Urinary bladder (tissue), 4 donors: ENCODE measurements around the gene KIF5C. TPM values are rescaled to one million over a fixed set of nuclear protein-coding genes. Genes with fewer than 3 reads are reported as not detected.

ENCODE experiments used
- DNase-seq: peaks from one replicate; pipeline ENCODE4 v3.0.0-alpha.2; 2015; ENCODE audit errors: extremely low spot score
- H3K27ac ChIP-seq: one replicate; pipeline ENCODE4 v1.5.1; 2013; ENCODE audit warnings: low read depth, mild to moderate bottlenecking, moderate library complexity
- H3K36me3 ChIP-seq: one replicate; pipeline ENCODE4 v1.6.1; 2013; ENCODE audit warnings: mild to moderate bottlenecking, moderate library complexity; ENCODE audit not compliant: insufficient read depth
- H3K4me1 ChIP-seq: one replicate; pipeline ENCODE4 v1.6.1; 2013; ENCODE audit warnings: mild to moderate bottlenecking, moderate library complexity; ENCODE audit not compliant: insufficient read depth
- H3K4me3 ChIP-seq: one replicate; pipeline ENCODE4 v1.5.1; 2013; ENCODE audit warnings: low read depth, low read length
- WGBS: extraction: QIAGEN DNeasy Blood & Tissue Kit; methylation state at CpG from one replicate; pipeline ENCODE4 v1.1.7; 2013; 5-methylcytosine and 5-hydroxymethylcytosine counted together
- polyA plus RNA-seq: library from polyadenylated mRNA; stranded (reverse); fragments of 200-250 nt; gene quantifications from one replicate; pipeline ENCODE4 v1.2.3, GENCODE V29; 2013
- total RNA-seq: library from RNA; depleted of rRNA; stranded (reverse); fragments of >200 nt; gene quantifications from one replicate; pipeline ENCODE4 v1.2.3, GENCODE V29; 2014
- donor health status: healthy with polysubstance abuse.
- donor health status: healthy.

The KIF5C gene
- total and polyA plus RNA-seq, 2 donors, result 2.8 to 10.8 TPM

GRCh38 chr2:148943097-148943496 lies 68.1 kb downstream of the KIF5C start:
- Histone ChIP-seq H3K4me1 (no peaks in the 10 kb centered on the region), H3K27ac (no peak overlapping the region), H3K4me3 (no peak overlapping the region), H3K36me3 (no peaks in the 10 kb centered on the region)
- no peak for DNase-seq
- 63% methylated on average over 3 of the region's 3 CpGs for WGBS

- no peaks in the 10 kb centered on the region for H3K4me1 ChIP-seq
- H3K4me3 ChIP-seq, result no peak overlapping the region
- no peak for DNase-seq
- no peaks in the 10 kb centered on the region for H3K36me3 ChIP-seq
- WGBS, result 70% methylated on average over 4 of the region's 4 CpGs
- H3K27ac ChIP-seq, result no peak overlapping the region
Measured at GRCh38 chr2:148944536-148944935, 69.5 kb downstream of the KIF5C start.

GRCh38 chr2:148947299-148947698 lies 72.3 kb downstream of the KIF5C start:
- DNase-seq, result no peak
- WGBS, result 87% methylated on average over 7 of the region's 7 CpGs
- H3K36me3 ChIP-seq, result no peaks in the 10 kb centered on the region
- no peaks in the 10 kb centered on the region for H3K4me1 ChIP-seq
- no peak overlapping the region for H3K27ac ChIP-seq
- H3K4me3 ChIP-seq, result no peak overlapping the region

- Histone ChIP-seq H3K27ac (no peak overlapping the region), H3K4me1 (no peaks in the 10 kb centered on the region), H3K36me3 (no peaks in the 10 kb centered on the region), H3K4me3 (no peak overlapping the region)
- WGBS, result 56% methylated on average over 5 of the region's 5 CpGs
- DNase-seq, result no peak
Measured at GRCh38 chr2:148948868-148949267, 73.8 kb downstream of the KIF5C start.

GRCh38 chr2:148949348-148949747 lies 74.3 kb downstream of the KIF5C start:
- Histone ChIP-seq H3K4me1 (no peaks in the 10 kb centered on the region), H3K27ac (no peak overlapping the region), H3K36me3 (no peaks in the 10 kb centered on the region), H3K4me3 (no peak overlapping the region)
- no peak for DNase-seq
- 91% methylated on average over 7 of the region's 7 CpGs for WGBS

- Histone ChIP-seq H3K4me3 (no peak overlapping the region), H3K4me1 (no peaks in the 10 kb centered on the region), H3K27ac (no peak overlapping the region), H3K36me3 (no peaks in the 10 kb centered on the region)
- no peak for DNase-seq
- WGBS, result 81% methylated on average over 5 of the region's 5 CpGs
Measured at GRCh38 chr2:148952621-148953020, 77.6 kb downstream of the KIF5C start.

- 87% methylated on average over 6 of the region's 6 CpGs for WGBS
- no peaks in the 10 kb centered on the region for H3K4me1 ChIP-seq
Measured at GRCh38 chr2:148953426-148953825, 78.4 kb downstream of the KIF5C start.

GRCh38 chr2:148954536-148954935 lies 79.5 kb downstream of the KIF5C start:
- no peaks in the 10 kb centered on the region for H3K4me1 ChIP-seq
- no peak overlapping the region for H3K4me3 ChIP-seq
- 47% methylated on average over 3 of the region's 3 CpGs for WGBS
- no peak for DNase-seq
- H3K27ac ChIP-seq, result no peak overlapping the region
- H3K36me3 ChIP-seq, result no peaks in the 10 kb centered on the region

More at GRCh38 chr2:148953426-148953825, 78.4 kb downstream of the KIF5C start:
- DNase-seq, result no peak
- Histone ChIP-seq H3K4me3 (no peak overlapping the region), H3K36me3 (no peaks in the 10 kb centered on the region), H3K27ac (no peak overlapping the region)

GRCh38 chr2:148955798-148956197 lies 80.8 kb downstream of the KIF5C start:
- Histone ChIP-seq H3K4me1 (no peaks in the 10 kb centered on the region), H3K4me3 (no peak overlapping the region), H3K27ac (no peak overlapping the region), H3K36me3 (no peaks in the 10 kb centered on the region)
- WGBS, result 76% methylated on average over 5 of the region's 5 CpGs
- DNase-seq, result no peak

GRCh38 chr2:148957023-148957422 lies 82.0 kb downstream of the KIF5C start:
- no peaks in the 10 kb centered on the region for H3K4me1 ChIP-seq
- no peak for DNase-seq
- H3K4me3 ChIP-seq, result no peak overlapping the region
- H3K36me3 ChIP-seq, result no peaks in the 10 kb centered on the region
- 80% methylated on average over 4 of the region's 4 CpGs for WGBS
- H3K27ac ChIP-seq, result no peak overlapping the region

GRCh38 chr2:148959745-148960144 lies 84.7 kb downstream of the KIF5C start:
- Histone ChIP-seq H3K27ac (no peak overlapping the region), H3K4me3 (no peak overlapping the region), H3K36me3 (no peaks in the 10 kb centered on the region), H3K4me1 (no peaks in the 10 kb centered on the region)
- no peak for DNase-seq
- 87% methylated on average over 5 of the region's 5 CpGs for WGBS

GRCh38 chr2:148960483-148960882 lies 85.5 kb downstream of the KIF5C start:
- 93% methylated on average over 3 of the region's 3 CpGs for WGBS
- no peak for DNase-seq
- Histone ChIP-seq H3K36me3 (no peaks in the 10 kb centered on the region), H3K27ac (no peak overlapping the region), H3K4me3 (no peak overlapping the region), H3K4me1 (no peaks in the 10 kb centered on the region)

GRCh38 chr2:148963461-148963860 lies 88.4 kb downstream of the KIF5C start:
- Histone ChIP-seq H3K27ac (no peak overlapping the region), H3K4me1 (no peaks in the 10 kb centered on the region), H3K4me3 (no peak overlapping the region), H3K36me3 (no peaks in the 10 kb centered on the region)
- DNase-seq, result no peak
- 88% methylated on average over 3 of the region's 3 CpGs for WGBS

- no peak for DNase-seq
- no peaks in the 10 kb centered on the region for H3K4me1 ChIP-seq
- no peak overlapping the region for H3K27ac ChIP-seq
- 77% methylated on average over 12 of the region's 12 CpGs for WGBS
- no peaks in the 10 kb centered on the region for H3K36me3 ChIP-seq
- H3K4me3 ChIP-seq, result no peak overlapping the region
Measured at GRCh38 chr2:148965623-148966437, 90.8 kb downstream of the KIF5C start.

GRCh38 chr2:148966438-148966758 lies 91.4 kb downstream of the KIF5C start:
- 92% methylated on average over 1 of the region's 1 CpG for WGBS
- H3K36me3 ChIP-seq, result no peaks in the 10 kb centered on the region
- H3K4me1 ChIP-seq, result no peaks in the 10 kb centered on the region
- H3K27ac ChIP-seq, result no peak overlapping the region
- H3K4me3 ChIP-seq, result no peak overlapping the region
- no peak for DNase-seq
